K562 (cell line): Measurements from ENCODE around the gene CHERP. TPM values are rescaled to one million over a fixed set of nuclear protein-coding genes. Genes with fewer than 3 reads are reported as not detected.

Experiments used
- CHD7 ChIP-seq: fragments of 200-600 bp; sonication (generic); IDR thresholded peaks from one replicate; pipeline ENCODE4 v1.6.1; 2012; ENCODE audit warnings: mild to moderate bottlenecking, low read depth, low read length, inconsistent platforms
- NFATC3 ChIP-seq: fragments of 450-650 bp; IDR thresholded peaks from 2 replicates; pipeline ENCODE4 v1.6.1; 2017; ENCODE audit warnings: mild to moderate bottlenecking
- ZBTB34 ChIP-seq: fragments of 250-450 bp; sonication (Bioruptor Pico); IDR thresholded peaks from 2 replicates; pipeline ENCODE4 v1.8.0; 2021; ENCODE audit warnings: mild to moderate bottlenecking, moderate library complexity
- polyA plus RNA-seq, 8 experiments: library from polyadenylated mRNA; depleted of rRNA in 4 of 8; stranded (reverse) in 5 of 8; unstranded in 3 of 8; fragments of >200 nt; fragmentation: Nextera tagmentation in 2 of 8; fragmentation: Illumina TruSeq in 1 of 8; extraction: Ambion mirVana in 2 of 8; extraction: Trizol in 1 of 8; gene quantifications; 2 replicates each; pipeline versions ENCODE4 v1.2.1 to v1.2.3, GENCODE V29; 2011 to 2014; ENCODE audit warnings: inconsistent platforms in 1 of 8, missing spikeins in 1 of 8
- total RNA-seq, 7 experiments: library from RNA; depleted of rRNA in 6 of 7; stranded (reverse); fragments of >200 nt in 6 of 7; fragmentation: Illumina TruSeq in 2 of 7; extraction: Trizol in 2 of 7; gene quantifications; 2 replicates each; pipeline versions ENCODE4 v1.2.1 to v1.2.3, GENCODE V29; 2011 to 2021; ENCODE audit warnings: low replicate concordance in 1 of 7

The CHERP gene
- total and polyA plus RNA-seq, 9 of the 15 experiments (the other 6 are each of a cell fraction or from before 2014, with no cell fraction given): 0.60 to 85.1 (median 7.8) TPM

GRCh38 chr19:16542045-16542909 lies at the start of gene CHERP (continued):
- no peak for TF ChIP-seq CHD7
- TF ChIP-seq NFATC3: no peak
- no peak for TF ChIP-seq ZBTB34 (CRISPR knock-in tag)
